GM23338 (cell line): ENCODE data around the gene ACSF3. TPM values are rescaled to one million over a fixed set of nuclear protein-coding genes. Genes with fewer than 3 reads are reported as not detected.

Experiments used
- ATAC-seq: fragments of 200-7000 bp; cut with Tn5 transposase; 3 replicates; pipeline ENCODE4 v1.9.1; 2020
- DNase-seq: peaks from one replicate; pipeline ENCODE4 v3.0.0-alpha.2; 2015; ENCODE audit warnings: low spot score
- H2AFZ ChIP-seq: fragments of 200-600 bp; sonication (generic); 2 replicates; pipeline ENCODE4 v1.8.0; 2016; ENCODE audit warnings: antibody characterized with exemption, mild to moderate bottlenecking, moderate library complexity
- H3F3A ChIP-seq: fragments of 200-600 bp; sonication (generic); replicated peaks from 2 replicates; pipeline ENCODE4 v1.8.0; 2017; ENCODE audit warnings: antibody characterized with exemption, mixed run types, low read depth
- H3K27ac ChIP-seq: fragments of 200-600 bp; sonication (generic); 2 replicates; pipeline ENCODE4 v1.6.1; 2016; ENCODE audit warnings: low read depth
- H3K27me3 ChIP-seq: fragments of 200-600 bp; sonication (generic); 2 replicates; pipeline ENCODE4 v1.8.0; 2016; ENCODE audit warnings: mild to moderate bottlenecking, mixed run types, moderate library complexity; ENCODE audit not compliant: insufficient read depth
- H3K36me3 ChIP-seq: fragments of 200-600 bp; sonication (generic); 2 replicates; pipeline ENCODE4 v1.8.0; 2016; ENCODE audit warnings: mild to moderate bottlenecking; ENCODE audit not compliant: insufficient read depth
- H3K4me1 ChIP-seq: fragments of 200-600 bp; sonication (generic); 2 replicates; pipeline ENCODE4 v1.8.0; 2016; ENCODE audit warnings: mild to moderate bottlenecking, moderate library complexity; ENCODE audit not compliant: insufficient read depth
- H3K4me2 ChIP-seq: fragments of 200-600 bp; sonication (generic); 2 replicates; pipeline ENCODE4 v1.7.1; 2017; ENCODE audit warnings: mixed run types
- H3K4me3 ChIP-seq: fragments of 200-600 bp; sonication (generic); 2 replicates; pipeline ENCODE4 v1.6.1; 2016; ENCODE audit warnings: mixed run types
- H3K79me2 ChIP-seq: fragments of 200-600 bp; sonication (generic); replicated peaks from 2 replicates; pipeline ENCODE4 v1.8.0; 2017; ENCODE audit warnings: mild to moderate bottlenecking; ENCODE audit not compliant: insufficient read depth
- H3K9me2 ChIP-seq: fragments of 200-600 bp; sonication (generic); 2 replicates; pipeline ENCODE4 v1.8.0; 2017; ENCODE audit not compliant: insufficient read depth
- H4K20me1 ChIP-seq: fragments of 200-600 bp; sonication (generic); replicated peaks from 2 replicates; pipeline ENCODE4 v1.8.0; 2017; ENCODE audit warnings: mild to moderate bottlenecking; ENCODE audit not compliant: insufficient read depth
- H3K27ac Mint-ChIP-seq: 2 replicates; pipeline ENCODE4 v1.8.0; 2020; ENCODE audit warnings: inconsistent platforms, mild to moderate bottlenecking, moderate library complexity, mixed read lengths
- H3K27me3 Mint-ChIP-seq: 3 replicates; pipeline ENCODE4 v1.8.0; 2022; ENCODE audit warnings: low read depth, mild to moderate bottlenecking, moderate library complexity, mixed read lengths, inconsistent platforms; ENCODE audit not compliant: insufficient read depth, poor library complexity
- H3K36me3 Mint-ChIP-seq: 3 replicates; pipeline ENCODE4 v1.8.0; 2021; ENCODE audit warnings: low read depth, mild to moderate bottlenecking, inconsistent platforms, moderate library complexity, mixed read lengths
- H3K4me1 Mint-ChIP-seq: 3 replicates; pipeline ENCODE4 v1.8.0; 2020; ENCODE audit warnings: mild to moderate bottlenecking, inconsistent platforms, mixed read lengths
- H3K4me3 Mint-ChIP-seq: 3 replicates; pipeline ENCODE4 v1.8.0; 2021; ENCODE audit warnings: moderate library complexity, mild to moderate bottlenecking, inconsistent platforms, mixed read lengths
- H3K9me3 Mint-ChIP-seq: 3 replicates; pipeline ENCODE4 v1.8.0; 2020; ENCODE audit warnings: moderate library complexity, mild to moderate bottlenecking, inconsistent platforms, mixed read lengths
- CREB1 ChIP-seq: fragments of 250-450 bp; sonication (Bioruptor Pico); IDR thresholded peaks from 2 replicates; pipeline ENCODE4 v1.5.0; 2020; ENCODE audit warnings: low read depth, mild to moderate bottlenecking, moderate library complexity
- CTCF ChIP-seq, 2 experiments: fragments of 200-600 bp in 1 of 2; sonication (generic) in 1 of 2; conservative IDR thresholded peaks; 2 replicates each; pipeline versions ENCODE4 v1.5.1 to v1.6.1; 2016 to 2017; ENCODE audit warnings: antibody characterized with exemption in 2 of 2, low read depth in 2 of 2, mild to moderate bottlenecking in 2 of 2, moderate library complexity in 1 of 2
- EZH2 ChIP-seq: fragments of 200-600 bp; sonication (generic); IDR thresholded peaks from one replicate; pipeline ENCODE4 v1.8.0; 2017; ENCODE audit warnings: antibody characterized with exemption, mild to moderate bottlenecking, low read depth; ENCODE audit not compliant: unreplicated experiment
- EZH2phosphoT487 ChIP-seq: fragments of 200-600 bp; sonication (generic); IDR thresholded peaks from one replicate; pipeline ENCODE4 v1.8.1; 2018; ENCODE audit warnings: antibody characterized with exemption; ENCODE audit not compliant: unreplicated experiment
- JUNB ChIP-seq: IDR thresholded peaks from one replicate; pipeline ENCODE4 v1.6.1; 2016; ENCODE audit warnings: antibody characterized with exemption; ENCODE audit not compliant: unreplicated experiment
- NANOG ChIP-seq: IDR thresholded peaks from 2 replicates; pipeline ENCODE4 v1.6.1; 2016; ENCODE audit warnings: antibody characterized with exemption, borderline replicate concordance
- POLR2AphosphoS5 ChIP-seq: IDR thresholded peaks from 2 replicates; pipeline ENCODE4 v1.6.1; 2016; ENCODE audit warnings: antibody characterized with exemption, low read depth
- STAT1 ChIP-seq: IDR thresholded peaks from one replicate; pipeline ENCODE4 v1.6.1; 2016; ENCODE audit warnings: antibody characterized with exemption; ENCODE audit not compliant: unreplicated experiment
- ZNF114 ChIP-seq: fragments of 250-450 bp; sonication (Bioruptor Pico); IDR thresholded peaks from 2 replicates; pipeline ENCODE4 v1.5.0; 2020; ENCODE audit warnings: mild to moderate bottlenecking, moderate library complexity
- ZNF331 ChIP-seq: fragments of 250-450 bp; sonication (Bioruptor Pico); IDR thresholded peaks from 2 replicates; pipeline ENCODE4 v1.5.0; 2020; ENCODE audit warnings: low read depth, mild to moderate bottlenecking, moderate library complexity
- polyA plus RNA-seq: library from polyadenylated mRNA; unstranded; fragments of >200 nt; fragmentation: Nextera tagmentation; extraction: Ambion mirVana; gene quantifications from 2 replicates; pipeline ENCODE4 v1.2.1, GENCODE V29; 2016
- total RNA-seq: library from RNA; depleted of rRNA; stranded (reverse); fragments of >200 nt; shearing (Covaris generic); gene quantifications from 2 replicates; pipeline ENCODE4 v1.2.3, GENCODE V29; 2014
- TF ChIP-seq, protein P1 (sequence below): IDR thresholded peaks from 2 replicates; pipeline ENCODE4 v1.6.1; 2016; ENCODE audit warnings: antibody characterized with exemption
- TF ChIP-seq, protein P2 (sequence below): fragments of 250-450 bp; sonication (Bioruptor Pico); IDR thresholded peaks from 2 replicates; pipeline ENCODE4 v1.5.0; 2020; ENCODE audit warnings: mild to moderate bottlenecking, moderate library complexity
- TF ChIP-seq, protein P3 (sequence below): IDR thresholded peaks from one replicate; pipeline ENCODE4 v1.6.1; 2018; ENCODE audit warnings: antibody characterized with exemption; ENCODE audit not compliant: unreplicated experiment

The ACSF3 gene
- total and polyA plus RNA-seq, 2 experiments from 2014 or later: 12.8 to 23.1 TPM

DNA sequence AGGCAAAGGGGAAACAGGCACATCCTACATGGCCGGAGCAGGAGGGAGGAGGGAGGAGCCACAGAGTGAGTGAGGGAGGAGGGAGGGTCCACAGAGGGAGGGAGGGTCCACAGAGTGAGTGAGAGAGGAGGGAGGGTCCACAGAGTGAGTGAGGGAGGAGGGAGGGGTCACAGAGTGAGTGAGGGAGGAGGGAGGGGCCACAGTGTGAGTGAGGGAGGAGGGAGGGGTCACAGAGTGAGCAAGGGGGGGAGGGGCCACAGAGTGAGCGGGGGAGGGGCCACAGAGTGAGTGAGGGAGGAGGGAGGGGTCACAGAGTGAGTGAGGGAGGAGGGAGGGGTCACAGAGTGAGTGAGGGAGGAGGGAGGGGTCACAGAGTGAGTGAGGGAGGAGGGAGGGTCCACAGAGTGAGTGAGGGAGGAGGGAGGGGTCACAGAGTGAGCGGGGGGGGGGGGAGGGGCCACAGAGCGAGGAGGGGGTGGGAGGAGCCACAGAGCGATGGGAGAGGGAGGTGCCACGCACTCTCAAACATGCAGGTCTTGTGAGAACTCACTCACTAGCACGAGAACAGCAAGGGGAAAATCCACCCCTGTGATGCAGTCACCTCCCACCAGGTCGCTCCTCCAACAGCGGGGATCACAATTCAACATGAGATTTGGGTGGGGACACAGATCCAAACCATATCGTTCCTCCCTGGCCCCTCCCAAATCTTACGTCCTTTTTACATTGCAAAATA, 53.6 kb downstream of the ACSF3 start:
- Mint-ChIP-seq H3K27me3 (peaks cover 6% of the 10 kb centered on the region), H3K36me3 (peaks cover 63% of the 10 kb centered on the region), H3K4me1 (no peaks in the 10 kb centered on the region), H3K9me3 (peaks cover 35% of the 10 kb centered on the region), H3K4me3 (no peak overlapping the region), H3K27ac (no peak overlapping the region)
- DNase-seq: no peak
- TF ChIP-seq, protein P1, sequence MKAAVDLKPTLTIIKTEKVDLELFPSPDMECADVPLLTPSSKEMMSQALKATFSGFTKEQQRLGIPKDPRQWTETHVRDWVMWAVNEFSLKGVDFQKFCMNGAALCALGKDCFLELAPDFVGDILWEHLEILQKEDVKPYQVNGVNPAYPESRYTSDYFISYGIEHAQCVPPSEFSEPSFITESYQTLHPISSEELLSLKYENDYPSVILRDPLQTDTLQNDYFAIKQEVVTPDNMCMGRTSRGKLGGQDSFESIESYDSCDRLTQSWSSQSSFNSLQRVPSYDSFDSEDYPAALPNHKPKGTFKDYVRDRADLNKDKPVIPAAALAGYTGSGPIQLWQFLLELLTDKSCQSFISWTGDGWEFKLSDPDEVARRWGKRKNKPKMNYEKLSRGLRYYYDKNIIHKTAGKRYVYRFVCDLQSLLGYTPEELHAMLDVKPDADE: no peak
- TF ChIP-seq EZH2 (no peak), NANOG (no peak), POLR2AphosphoS5 (no peak), ZNF331 (CRISPR knock-in tag) (no peak), STAT1 (no peak), ZNF114 (CRISPR knock-in tag) (no peak), JUNB (no peak), EZH2phosphoT487 (no peak), CREB1 (CRISPR knock-in tag) (no peak), CTCF (conservative IDR thresholded peaks at IDR 0.05; ENCODE audit: low read depth in 2 of 2) (no peak)
- TF ChIP-seq, protein P2, sequence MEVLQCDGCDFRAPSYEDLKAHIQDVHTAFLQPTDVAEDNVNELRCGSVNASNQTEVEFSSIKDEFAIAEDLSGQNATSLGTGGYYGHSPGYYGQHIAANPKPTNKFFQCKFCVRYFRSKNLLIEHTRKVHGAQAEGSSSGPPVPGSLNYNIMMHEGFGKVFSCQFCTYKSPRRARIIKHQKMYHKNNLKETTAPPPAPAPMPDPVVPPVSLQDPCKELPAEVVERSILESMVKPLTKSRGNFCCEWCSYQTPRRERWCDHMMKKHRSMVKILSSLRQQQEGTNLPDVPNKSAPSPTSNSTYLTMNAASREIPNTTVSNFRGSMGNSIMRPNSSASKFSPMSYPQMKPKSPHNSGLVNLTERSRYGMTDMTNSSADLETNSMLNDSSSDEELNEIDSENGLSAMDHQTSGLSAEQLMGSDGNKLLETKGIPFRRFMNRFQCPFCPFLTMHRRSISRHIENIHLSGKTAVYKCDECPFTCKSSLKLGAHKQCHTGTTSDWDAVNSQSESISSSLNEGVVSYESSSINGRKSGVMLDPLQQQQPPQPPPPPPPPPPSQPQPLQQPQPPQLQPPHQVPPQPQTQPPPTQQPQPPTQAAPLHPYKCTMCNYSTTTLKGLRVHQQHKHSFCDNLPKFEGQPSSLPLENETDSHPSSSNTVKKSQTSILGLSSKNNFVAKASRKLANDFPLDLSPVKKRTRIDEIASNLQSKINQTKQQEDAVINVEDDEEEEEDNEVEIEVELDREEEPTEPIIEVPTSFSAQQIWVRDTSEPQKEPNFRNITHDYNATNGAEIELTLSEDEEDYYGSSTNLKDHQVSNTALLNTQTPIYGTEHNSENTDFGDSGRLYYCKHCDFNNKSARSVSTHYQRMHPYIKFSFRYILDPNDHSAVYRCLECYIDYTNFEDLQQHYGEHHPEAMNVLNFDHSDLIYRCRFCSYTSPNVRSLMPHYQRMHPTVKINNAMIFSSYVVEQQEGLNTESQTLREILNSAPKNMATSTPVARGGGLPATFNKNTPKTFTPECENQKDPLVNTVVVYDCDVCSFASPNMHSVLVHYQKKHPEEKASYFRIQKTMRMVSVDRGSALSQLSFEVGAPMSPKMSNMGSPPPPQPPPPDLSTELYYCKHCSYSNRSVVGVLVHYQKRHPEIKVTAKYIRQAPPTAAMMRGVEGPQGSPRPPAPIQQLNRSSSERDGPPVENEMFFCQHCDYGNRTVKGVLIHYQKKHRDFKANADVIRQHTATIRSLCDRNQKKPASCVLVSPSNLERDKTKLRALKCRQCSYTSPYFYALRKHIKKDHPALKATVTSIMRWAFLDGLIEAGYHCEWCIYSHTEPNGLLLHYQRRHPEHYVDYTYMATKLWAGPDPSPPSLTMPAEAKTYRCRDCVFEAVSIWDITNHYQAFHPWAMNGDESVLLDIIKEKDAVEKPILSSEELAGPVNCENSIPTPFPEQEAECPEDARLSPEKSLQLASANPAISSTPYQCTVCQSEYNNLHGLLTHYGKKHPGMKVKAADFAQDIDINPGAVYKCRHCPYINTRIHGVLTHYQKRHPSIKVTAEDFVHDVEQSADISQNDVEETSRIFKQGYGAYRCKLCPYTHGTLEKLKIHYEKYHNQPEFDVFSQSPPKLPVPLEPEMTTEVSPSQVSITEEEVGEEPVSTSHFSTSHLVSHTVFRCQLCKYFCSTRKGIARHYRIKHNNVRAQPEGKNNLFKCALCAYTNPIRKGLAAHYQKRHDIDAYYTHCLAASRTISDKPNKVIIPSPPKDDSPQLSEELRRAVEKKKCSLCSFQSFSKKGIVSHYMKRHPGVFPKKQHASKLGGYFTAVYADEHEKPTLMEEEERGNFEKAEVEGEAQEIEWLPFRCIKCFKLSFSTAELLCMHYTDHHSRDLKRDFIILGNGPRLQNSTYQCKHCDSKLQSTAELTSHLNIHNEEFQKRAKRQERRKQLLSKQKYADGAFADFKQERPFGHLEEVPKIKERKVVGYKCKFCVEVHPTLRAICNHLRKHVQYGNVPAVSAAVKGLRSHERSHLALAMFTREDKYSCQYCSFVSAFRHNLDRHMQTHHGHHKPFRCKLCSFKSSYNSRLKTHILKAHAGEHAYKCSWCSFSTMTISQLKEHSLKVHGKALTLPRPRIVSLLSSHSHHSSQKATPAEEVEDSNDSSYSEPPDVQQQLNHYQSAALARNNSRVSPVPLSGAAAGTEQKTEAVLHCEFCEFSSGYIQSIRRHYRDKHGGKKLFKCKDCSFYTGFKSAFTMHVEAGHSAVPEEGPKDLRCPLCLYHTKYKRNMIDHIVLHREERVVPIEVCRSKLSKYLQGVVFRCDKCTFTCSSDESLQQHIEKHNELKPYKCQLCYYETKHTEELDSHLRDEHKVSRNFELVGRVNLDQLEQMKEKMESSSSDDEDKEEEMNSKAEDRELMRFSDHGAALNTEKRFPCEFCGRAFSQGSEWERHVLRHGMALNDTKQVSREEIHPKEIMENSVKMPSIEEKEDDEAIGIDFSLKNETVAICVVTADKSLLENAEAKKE: no peak
- TF ChIP-seq, protein P3, sequence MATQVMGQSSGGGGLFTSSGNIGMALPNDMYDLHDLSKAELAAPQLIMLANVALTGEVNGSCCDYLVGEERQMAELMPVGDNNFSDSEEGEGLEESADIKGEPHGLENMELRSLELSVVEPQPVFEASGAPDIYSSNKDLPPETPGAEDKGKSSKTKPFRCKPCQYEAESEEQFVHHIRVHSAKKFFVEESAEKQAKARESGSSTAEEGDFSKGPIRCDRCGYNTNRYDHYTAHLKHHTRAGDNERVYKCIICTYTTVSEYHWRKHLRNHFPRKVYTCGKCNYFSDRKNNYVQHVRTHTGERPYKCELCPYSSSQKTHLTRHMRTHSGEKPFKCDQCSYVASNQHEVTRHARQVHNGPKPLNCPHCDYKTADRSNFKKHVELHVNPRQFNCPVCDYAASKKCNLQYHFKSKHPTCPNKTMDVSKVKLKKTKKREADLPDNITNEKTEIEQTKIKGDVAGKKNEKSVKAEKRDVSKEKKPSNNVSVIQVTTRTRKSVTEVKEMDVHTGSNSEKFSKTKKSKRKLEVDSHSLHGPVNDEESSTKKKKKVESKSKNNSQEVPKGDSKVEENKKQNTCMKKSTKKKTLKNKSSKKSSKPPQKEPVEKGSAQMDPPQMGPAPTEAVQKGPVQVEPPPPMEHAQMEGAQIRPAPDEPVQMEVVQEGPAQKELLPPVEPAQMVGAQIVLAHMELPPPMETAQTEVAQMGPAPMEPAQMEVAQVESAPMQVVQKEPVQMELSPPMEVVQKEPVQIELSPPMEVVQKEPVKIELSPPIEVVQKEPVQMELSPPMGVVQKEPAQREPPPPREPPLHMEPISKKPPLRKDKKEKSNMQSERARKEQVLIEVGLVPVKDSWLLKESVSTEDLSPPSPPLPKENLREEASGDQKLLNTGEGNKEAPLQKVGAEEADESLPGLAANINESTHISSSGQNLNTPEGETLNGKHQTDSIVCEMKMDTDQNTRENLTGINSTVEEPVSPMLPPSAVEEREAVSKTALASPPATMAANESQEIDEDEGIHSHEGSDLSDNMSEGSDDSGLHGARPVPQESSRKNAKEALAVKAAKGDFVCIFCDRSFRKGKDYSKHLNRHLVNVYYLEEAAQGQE: no peak
- Histone ChIP-seq H3K27ac (no peak overlapping the region), H3K36me3 (peaks cover 5% of the 10 kb centered on the region; the same call in 1 of the 2 replicates), H3K4me1 (no peaks in the 10 kb centered on the region), H4K20me1 (no peaks in the 10 kb centered on the region), H2AFZ (no peak overlapping the region), H3K4me3 (no peak overlapping the region), H3K27me3 (no peaks in the 10 kb centered on the region), H3K4me2 (no peak overlapping the region), H3F3A (no peaks in the 10 kb centered on the region), H3K9me2 (no peaks in the 10 kb centered on the region; the same call in 1 of the 2 replicates), H3K79me2 (no peaks in the 10 kb centered on the region)
- ATAC-seq: no peak
